ENCODE results near the gene C2orf78. TPM values are rescaled to one million over a fixed set of nuclear protein-coding genes. Genes with fewer than 3 reads are reported as not detected.

C2orf78 gene
- polyA plus RNA-seq, 3 donors = not detected

DNA sequence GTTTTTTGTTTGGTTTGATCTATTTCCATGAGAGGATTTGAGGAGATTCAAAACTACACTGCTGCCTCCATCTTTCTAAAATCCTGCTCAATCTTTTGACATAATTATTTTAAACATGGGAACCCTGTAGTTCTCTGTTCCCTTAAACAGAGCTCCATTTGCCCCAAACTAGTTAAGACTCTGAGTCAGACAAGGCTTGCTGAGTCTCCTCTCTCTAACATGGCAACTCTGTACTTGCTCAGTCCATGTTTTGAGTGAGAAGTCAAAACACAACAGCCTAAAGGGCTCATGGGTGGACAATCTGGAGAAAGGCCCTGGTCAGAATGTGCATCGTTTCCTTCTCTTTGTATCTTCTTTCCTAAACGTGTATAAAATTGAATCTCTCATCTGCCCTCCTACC, 37.7 kb downstream of the C2orf78 start:
- no peak for DNase-seq
- no peak overlapping the region for H3K9ac ChIP-seq (ENCODE audit: insufficient read depth, low read length, poor library complexity, severe bottlenecking)
- no peaks in the 10 kb centered on the region for H3K79me2 ChIP-seq (ENCODE audit: insufficient read depth, low read length)
- Mint-ChIP-seq H3K27ac (no peak overlapping the region), H3K4me3 (no peak overlapping the region), H3K9me3 (no peaks in the 10 kb centered on the region), H3K36me3 (no peaks in the 10 kb centered on the region), H3K27me3 (ENCODE audit: low read depth in 3 of 3) (peaks cover 5 to 7% (median 6%) of the 10 kb centered on the region in 3 donors), H3K4me1 (no peaks in the 10 kb centered on the region)
- no peaks in the 10 kb centered on the region for H3K9me3 ChIP-seq (replicated peaks in 1 of 2; ENCODE audit: control insufficient read depth in 1 of 2, insufficient read depth in 1 of 2, low read length in 2 of 2)
- TF ChIP-seq, protein P1, sequence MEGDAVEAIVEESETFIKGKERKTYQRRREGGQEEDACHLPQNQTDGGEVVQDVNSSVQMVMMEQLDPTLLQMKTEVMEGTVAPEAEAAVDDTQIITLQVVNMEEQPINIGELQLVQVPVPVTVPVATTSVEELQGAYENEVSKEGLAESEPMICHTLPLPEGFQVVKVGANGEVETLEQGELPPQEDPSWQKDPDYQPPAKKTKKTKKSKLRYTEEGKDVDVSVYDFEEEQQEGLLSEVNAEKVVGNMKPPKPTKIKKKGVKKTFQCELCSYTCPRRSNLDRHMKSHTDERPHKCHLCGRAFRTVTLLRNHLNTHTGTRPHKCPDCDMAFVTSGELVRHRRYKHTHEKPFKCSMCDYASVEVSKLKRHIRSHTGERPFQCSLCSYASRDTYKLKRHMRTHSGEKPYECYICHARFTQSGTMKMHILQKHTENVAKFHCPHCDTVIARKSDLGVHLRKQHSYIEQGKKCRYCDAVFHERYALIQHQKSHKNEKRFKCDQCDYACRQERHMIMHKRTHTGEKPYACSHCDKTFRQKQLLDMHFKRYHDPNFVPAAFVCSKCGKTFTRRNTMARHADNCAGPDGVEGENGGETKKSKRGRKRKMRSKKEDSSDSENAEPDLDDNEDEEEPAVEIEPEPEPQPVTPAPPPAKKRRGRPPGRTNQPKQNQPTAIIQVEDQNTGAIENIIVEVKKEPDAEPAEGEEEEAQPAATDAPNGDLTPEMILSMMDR (IDR thresholded peaks at IDR 0.05) = no peak
- 89% methylated on average over 2 of the region's 2 CpGs for WGBS (ENCODE audit: insufficient coverage)
- intact Hi-C loops (cut with micrococcal nuclease) = loop anchor here in 1 of 2 donors (10.0 kb wide), 4 partner anchors 163 to 573 kb away; partner anchors contain the start of genes BOLA3 and TET3
- H3K4me3 ChIP-seq (replicated peaks in 1 of 3; ENCODE audit: low read depth in 2 of 3, low read length in 3 of 3) = no peak overlapping the region
- H3K27me3 ChIP-seq (ENCODE audit: control insufficient read depth in 2 of 2, insufficient read depth in 2 of 2, low read length in 2 of 2) = no peaks in the 10 kb centered on the region
- H3K4me2 ChIP-seq (replicated peaks; ENCODE audit: extremely low read depth, low read length, poor library complexity, severe bottlenecking) = no peak overlapping the region
- no peak overlapping the region for H3K27ac ChIP-seq (ENCODE audit: low read depth in 1 of 2, low read length in 2 of 2)
- H2AFZ ChIP-seq (ENCODE audit: insufficient read depth, low read depth, low read length, poor library complexity, severe bottlenecking) = no peak overlapping the region
- H3K4me1 ChIP-seq (ENCODE audit: control insufficient read depth in 1 of 2, insufficient read depth in 2 of 2, low read length in 2 of 2) = no peaks in the 10 kb centered on the region
- H3K36me3 ChIP-seq (replicated peaks in 1 of 2; ENCODE audit: control insufficient read depth in 1 of 2, insufficient read depth in 2 of 2, low read length in 2 of 2) = no peaks in the 10 kb centered on the region
- no peaks in the 10 kb centered on the region for H4K20me1 ChIP-seq (ENCODE audit: insufficient read depth, low read length)

DNA sequence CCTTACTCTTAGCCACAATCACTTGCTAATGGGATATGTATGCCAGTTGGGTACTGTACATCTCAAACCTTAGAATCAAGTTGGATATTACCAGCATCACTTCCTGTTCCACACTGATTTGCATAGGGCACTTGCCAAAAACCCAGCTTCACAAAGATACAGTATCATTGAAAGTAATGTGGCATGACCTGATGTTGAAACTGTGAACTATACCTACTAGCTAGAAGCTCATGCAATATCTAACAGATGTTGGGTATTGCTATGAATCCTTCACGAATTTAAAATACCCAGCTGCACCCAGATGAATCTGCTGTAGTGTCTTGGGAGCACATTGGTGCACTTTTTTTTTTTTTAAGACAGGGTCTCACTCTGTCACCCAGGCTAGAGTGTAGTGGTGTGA, 38.3 kb downstream of the C2orf78 start:
- no peak for DNase-seq
- Mint-ChIP-seq H3K4me1 (no peaks in the 10 kb centered on the region), H3K36me3 (no peaks in the 10 kb centered on the region), H3K27ac (no peak overlapping the region), H3K27me3 (ENCODE audit: low read depth in 3 of 3) (peaks cover 5 to 6% (median 6%) of the 10 kb centered on the region in 3 donors), H3K4me3 (no peak overlapping the region), H3K9me3 (no peaks in the 10 kb centered on the region)
- TF ChIP-seq, protein P1 (IDR thresholded peaks at IDR 0.05) = no peak
- Histone ChIP-seq H2AFZ (ENCODE audit: insufficient read depth, low read depth, low read length, poor library complexity, severe bottlenecking) (no peak overlapping the region), H3K9me3 (replicated peaks in 1 of 2; ENCODE audit: control insufficient read depth in 1 of 2, insufficient read depth in 1 of 2, low read length in 2 of 2) (no peaks in the 10 kb centered on the region), H3K4me2 (replicated peaks; ENCODE audit: extremely low read depth, low read length, poor library complexity, severe bottlenecking) (no peak overlapping the region), H3K4me1 (ENCODE audit: control insufficient read depth in 1 of 2, insufficient read depth in 2 of 2, low read length in 2 of 2) (no peaks in the 10 kb centered on the region), H3K4me3 (replicated peaks in 1 of 3; ENCODE audit: low read depth in 2 of 3, low read length in 3 of 3) (no peak overlapping the region), H3K79me2 (ENCODE audit: insufficient read depth, low read length) (no peaks in the 10 kb centered on the region), H3K27ac (ENCODE audit: low read depth in 1 of 2, low read length in 2 of 2) (no peak overlapping the region), H3K36me3 (replicated peaks in 1 of 2; ENCODE audit: control insufficient read depth in 1 of 2, insufficient read depth in 2 of 2, low read length in 2 of 2) (no peaks in the 10 kb centered on the region), H3K9ac (ENCODE audit: insufficient read depth, low read length, poor library complexity, severe bottlenecking) (no peak overlapping the region), H3K27me3 (ENCODE audit: control insufficient read depth in 2 of 2, insufficient read depth in 2 of 2, low read length in 2 of 2) (no peaks in the 10 kb centered on the region), H4K20me1 (ENCODE audit: insufficient read depth, low read length) (no peaks in the 10 kb centered on the region)
- intact Hi-C loops (cut with micrococcal nuclease) = loop anchor here in 1 of 2 donors (10.0 kb wide), 4 partner anchors 163 to 573 kb away; partner anchors contain the start of genes BOLA3 and TET3
- no CpG with 5 or more reads among the region's 1 CpG for WGBS (ENCODE audit: insufficient coverage)
